Myocyte (in vitro differentiated cells): ENCODE data around the gene GPR162. TPM values are rescaled to one million over a fixed set of nuclear protein-coding genes. Genes with fewer than 3 reads are reported as not detected.

Source experiments
- DNase-seq: peaks from one replicate; pipeline ENCODE4 v3.0.0-alpha.2; 2012; ENCODE audit warnings: low read depth
- total RNA-seq: library from RNA; depleted of rRNA; stranded (reverse); fragments of >200 nt; gene quantifications from 2 replicates; pipeline ENCODE4 v1.2.3, GENCODE V29; 2014

The GPR162 gene
- total RNA-seq, 1 donor from 2014 or later = 2.5 TPM

- no peak for DNase-seq
Observed at GRCh38 chr12:6834254-6834653, 12.6 kb downstream of the GPR162 start.

- DNase-seq = no peak
Observed at GRCh38 chr12:6834873-6835272, 13.3 kb downstream of the GPR162 start.

- no peak for DNase-seq
Observed at GRCh38 chr12:6836851-6837250, 15.2 kb downstream of the GPR162 start.

- no peak for DNase-seq
Observed at GRCh38 chr12:6837370-6838060, 15.9 kb downstream of the GPR162 start.

- no peak for DNase-seq
Observed at GRCh38 chr12:6838854-6839253, 17.2 kb downstream of the GPR162 start.

- peak; percentile 74 for DNase-seq
Observed at GRCh38 chr12:6839482-6840201, 18.0 kb downstream of the GPR162 start.

GRCh38 chr12:6840330-6840729, 18.7 kb downstream of the GPR162 start:
- DNase-seq = no peak

- DNase-seq = peak; percentile 30
Observed at GRCh38 chr12:6840761-6841515, 19.3 kb downstream of the GPR162 start, which contains the start of gene GNB3. Gene GNB3, plus strand, starts transcription at chr12:6840925. Its CDS starts 363 bp downstream, at chr12:6841288.

GRCh38 chr12:6842075-6842474, 20.5 kb downstream of the GPR162 start:
- no peak for DNase-seq

GRCh38 chr12:6843118-6843902, 21.7 kb downstream of the GPR162 start:
- no peak for DNase-seq

GRCh38 chr12:6845395-6845794, 23.8 kb downstream of the GPR162 start:
- DNase-seq = no peak

- no peak for DNase-seq
Observed at GRCh38 chr12:6846316-6846869, 24.8 kb downstream of the GPR162 start.

GRCh38 chr12:6847676-6848075, 26.1 kb downstream of the GPR162 start:
- DNase-seq = no peak

GRCh38 chr12:6849427-6849826, 27.8 kb downstream of the GPR162 start:
- no peak for DNase-seq

GRCh38 chr12:6849976-6850560, 28.4 kb downstream of the GPR162 start:
- no peak for DNase-seq

GRCh38 chr12:6850796-6851152, 29.2 kb downstream of the GPR162 start:
- DNase-seq = no peak

- DNase-seq = peak; percentile 99
Observed at GRCh38 chr12:6851153-6851920, 29.7 kb downstream of the GPR162 start, which contains the start of gene CDCA3. Gene CDCA3, minus strand, starts transcription at chr12:6851286. Its CDS starts 334 bp downstream, at chr12:6850952.

GRCh38 chr12:6851921-6852650, 30.5 kb downstream of the GPR162 start, which contains the start of gene USP5:
Gene USP5, plus strand, starts transcription at chr12:6852150. Its CDS starts 30 bp downstream, at chr12:6852180.
- DNase-seq = peak; percentile 100
